Neural cell (in vitro differentiated cells): ENCODE measurements around the gene HPSE2.

Source experiments
- CTCF ChIP-seq: fragments of 450-650 bp; IDR thresholded peaks from 2 replicates; pipeline ENCODE4 v1.5.1; 2014; ENCODE audit warnings: antibody characterized with exemption, mild to moderate bottlenecking, moderate library complexity; ENCODE audit not compliant: poor library complexity, severe bottlenecking
- EZH2 ChIP-seq: fragments of 200-600, 300-800 bp; shearing (Covaris generic), sonication (generic); IDR thresholded peaks from 2 replicates; pipeline ENCODE4 v1.6.1; 2014; ENCODE audit warnings: antibody characterized with exemption, low read length, borderline replicate concordance, mild to moderate bottlenecking; ENCODE audit not compliant: insufficient read depth, poor library complexity, severe bottlenecking
- POLR2AphosphoS5 ChIP-seq: IDR thresholded peaks from 2 replicates; pipeline ENCODE4 v1.6.1; 2012
- TF ChIP-seq, protein P1 (sequence below): IDR thresholded peaks from 2 replicates; pipeline ENCODE4 v1.6.1; 2012; ENCODE audit warnings: borderline replicate concordance

DNA sequence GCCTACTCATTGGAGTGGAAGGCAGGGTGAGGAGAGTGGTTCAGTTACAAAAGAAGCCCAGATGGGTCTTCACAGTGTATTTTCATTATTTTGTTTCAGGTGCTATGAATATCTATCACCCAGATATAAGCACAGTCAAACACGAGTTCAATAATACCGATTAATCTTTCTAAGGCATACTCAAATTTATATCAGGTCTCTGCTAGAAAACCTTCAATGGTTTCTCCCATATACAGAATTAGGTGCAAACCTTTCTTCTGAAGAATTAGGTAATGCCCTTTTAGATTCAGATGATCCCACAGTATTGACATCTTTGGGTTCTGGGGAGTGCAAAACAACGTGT is 774.2 kb downstream of the HPSE2 start:
- TF ChIP-seq POLR2AphosphoS5, result no peak
- TF ChIP-seq EZH2, result no peak
- no peak for TF ChIP-seq CTCF
- TF ChIP-seq, protein P1, sequence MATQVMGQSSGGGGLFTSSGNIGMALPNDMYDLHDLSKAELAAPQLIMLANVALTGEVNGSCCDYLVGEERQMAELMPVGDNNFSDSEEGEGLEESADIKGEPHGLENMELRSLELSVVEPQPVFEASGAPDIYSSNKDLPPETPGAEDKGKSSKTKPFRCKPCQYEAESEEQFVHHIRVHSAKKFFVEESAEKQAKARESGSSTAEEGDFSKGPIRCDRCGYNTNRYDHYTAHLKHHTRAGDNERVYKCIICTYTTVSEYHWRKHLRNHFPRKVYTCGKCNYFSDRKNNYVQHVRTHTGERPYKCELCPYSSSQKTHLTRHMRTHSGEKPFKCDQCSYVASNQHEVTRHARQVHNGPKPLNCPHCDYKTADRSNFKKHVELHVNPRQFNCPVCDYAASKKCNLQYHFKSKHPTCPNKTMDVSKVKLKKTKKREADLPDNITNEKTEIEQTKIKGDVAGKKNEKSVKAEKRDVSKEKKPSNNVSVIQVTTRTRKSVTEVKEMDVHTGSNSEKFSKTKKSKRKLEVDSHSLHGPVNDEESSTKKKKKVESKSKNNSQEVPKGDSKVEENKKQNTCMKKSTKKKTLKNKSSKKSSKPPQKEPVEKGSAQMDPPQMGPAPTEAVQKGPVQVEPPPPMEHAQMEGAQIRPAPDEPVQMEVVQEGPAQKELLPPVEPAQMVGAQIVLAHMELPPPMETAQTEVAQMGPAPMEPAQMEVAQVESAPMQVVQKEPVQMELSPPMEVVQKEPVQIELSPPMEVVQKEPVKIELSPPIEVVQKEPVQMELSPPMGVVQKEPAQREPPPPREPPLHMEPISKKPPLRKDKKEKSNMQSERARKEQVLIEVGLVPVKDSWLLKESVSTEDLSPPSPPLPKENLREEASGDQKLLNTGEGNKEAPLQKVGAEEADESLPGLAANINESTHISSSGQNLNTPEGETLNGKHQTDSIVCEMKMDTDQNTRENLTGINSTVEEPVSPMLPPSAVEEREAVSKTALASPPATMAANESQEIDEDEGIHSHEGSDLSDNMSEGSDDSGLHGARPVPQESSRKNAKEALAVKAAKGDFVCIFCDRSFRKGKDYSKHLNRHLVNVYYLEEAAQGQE, result no peak
